D721Med (cell line): ENCODE measurements around the gene IMMP2L.

Experiments
- DNase-seq: peaks from one replicate; pipeline ENCODE4 v3.0.0; 2011; ENCODE audit warnings: low spot score; ENCODE audit not compliant: insufficient read length
- FAIRE-seq: peaks from 2 replicates; lab custom pipeline; 2011; peaks lifted over from hg19 to GRCh38; lab: Jason Lieb, UNC
- TF ChIP-seq, protein P1 (sequence below): IDR thresholded peaks from 2 replicates; pipeline ENCODE4 v1.5.1; 2012; ENCODE audit warnings: mild to moderate bottlenecking, control low read depth; ENCODE audit not compliant: insufficient read depth; ENCODE audit errors: missing control alignments

Gene IMMP2L

DNA sequence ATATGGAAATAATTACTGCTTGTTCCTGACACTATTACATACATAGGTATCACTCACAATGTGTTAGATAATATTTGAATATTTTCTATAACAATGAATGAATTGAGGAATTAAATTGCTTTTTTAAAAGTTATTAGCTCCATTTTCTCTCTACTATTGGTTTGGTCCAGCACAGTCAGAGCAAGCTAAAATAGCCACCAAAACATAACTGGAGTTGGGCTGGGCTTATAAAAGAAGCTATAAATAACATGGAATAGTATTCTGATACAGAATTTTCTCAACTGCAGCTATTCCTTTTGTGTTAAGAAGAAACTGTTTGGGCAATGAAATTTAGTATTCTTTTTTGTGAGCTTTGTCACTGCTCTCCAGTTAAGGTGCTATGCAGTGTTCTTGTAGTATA lies 614.0 kb downstream of the IMMP2L start:
- TF ChIP-seq, protein P1, sequence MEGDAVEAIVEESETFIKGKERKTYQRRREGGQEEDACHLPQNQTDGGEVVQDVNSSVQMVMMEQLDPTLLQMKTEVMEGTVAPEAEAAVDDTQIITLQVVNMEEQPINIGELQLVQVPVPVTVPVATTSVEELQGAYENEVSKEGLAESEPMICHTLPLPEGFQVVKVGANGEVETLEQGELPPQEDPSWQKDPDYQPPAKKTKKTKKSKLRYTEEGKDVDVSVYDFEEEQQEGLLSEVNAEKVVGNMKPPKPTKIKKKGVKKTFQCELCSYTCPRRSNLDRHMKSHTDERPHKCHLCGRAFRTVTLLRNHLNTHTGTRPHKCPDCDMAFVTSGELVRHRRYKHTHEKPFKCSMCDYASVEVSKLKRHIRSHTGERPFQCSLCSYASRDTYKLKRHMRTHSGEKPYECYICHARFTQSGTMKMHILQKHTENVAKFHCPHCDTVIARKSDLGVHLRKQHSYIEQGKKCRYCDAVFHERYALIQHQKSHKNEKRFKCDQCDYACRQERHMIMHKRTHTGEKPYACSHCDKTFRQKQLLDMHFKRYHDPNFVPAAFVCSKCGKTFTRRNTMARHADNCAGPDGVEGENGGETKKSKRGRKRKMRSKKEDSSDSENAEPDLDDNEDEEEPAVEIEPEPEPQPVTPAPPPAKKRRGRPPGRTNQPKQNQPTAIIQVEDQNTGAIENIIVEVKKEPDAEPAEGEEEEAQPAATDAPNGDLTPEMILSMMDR: no peak
- DNase-seq (no peak), FAIRE-seq (no peak)

DNA sequence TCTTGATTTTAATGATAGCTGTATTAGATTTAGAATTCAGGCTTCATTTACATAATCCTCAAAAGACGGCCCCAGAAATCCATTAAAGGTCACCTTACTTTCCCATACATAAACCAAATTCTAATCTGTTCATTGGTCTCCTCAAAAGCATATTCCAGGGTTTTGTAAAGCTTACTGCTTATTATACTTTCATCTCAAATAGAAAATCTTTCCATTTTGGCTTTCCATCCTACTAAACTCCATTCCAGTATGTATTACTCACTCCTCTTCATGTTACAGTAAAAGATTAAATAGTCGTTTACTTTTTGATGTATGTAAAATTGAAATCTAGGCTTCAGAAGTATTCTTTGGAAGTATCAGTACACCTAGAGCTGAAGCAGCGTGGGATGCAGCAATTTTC lies 614.9 kb downstream of the IMMP2L start:
- no peak for FAIRE-seq

DNA sequence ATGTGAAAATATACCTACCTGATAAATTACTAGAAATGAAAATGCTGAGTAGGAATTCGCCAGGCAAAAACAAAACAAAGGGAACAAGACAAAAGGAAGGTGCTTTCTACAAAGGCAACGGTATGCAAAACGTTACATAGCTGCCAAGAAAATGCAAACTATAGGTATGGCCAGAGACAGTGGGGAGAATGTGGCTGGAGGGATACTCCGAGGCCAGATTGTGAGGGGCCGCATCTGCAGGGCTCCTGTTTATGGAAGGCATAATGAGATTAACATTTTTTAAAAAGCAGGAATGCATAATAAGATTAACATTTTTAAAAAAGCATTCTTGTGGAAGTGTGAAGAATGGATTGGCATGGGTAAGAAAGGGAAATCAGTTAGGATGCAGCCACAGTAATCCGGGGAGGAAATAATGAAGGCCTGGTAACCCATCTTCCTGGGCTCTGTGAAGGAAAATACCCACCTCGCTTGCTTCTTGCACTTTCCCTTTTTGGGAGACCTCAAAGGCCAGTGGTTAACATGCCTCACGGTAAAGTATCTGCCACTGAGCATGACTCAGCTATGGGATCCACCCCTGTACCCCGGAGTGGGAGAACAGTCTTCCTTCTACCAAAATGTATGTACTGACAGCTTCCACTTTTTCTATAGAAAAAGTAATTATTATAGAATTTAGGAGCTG lies 617.2 kb downstream of the IMMP2L start:
- TF ChIP-seq, protein P1: no peak
- no peak for FAIRE-seq
- no peak for DNase-seq

More for the DNA sequence above, 614.9 kb downstream of the IMMP2L start:
- TF ChIP-seq, protein P1: no peak
- DNase-seq: no peak

DNA sequence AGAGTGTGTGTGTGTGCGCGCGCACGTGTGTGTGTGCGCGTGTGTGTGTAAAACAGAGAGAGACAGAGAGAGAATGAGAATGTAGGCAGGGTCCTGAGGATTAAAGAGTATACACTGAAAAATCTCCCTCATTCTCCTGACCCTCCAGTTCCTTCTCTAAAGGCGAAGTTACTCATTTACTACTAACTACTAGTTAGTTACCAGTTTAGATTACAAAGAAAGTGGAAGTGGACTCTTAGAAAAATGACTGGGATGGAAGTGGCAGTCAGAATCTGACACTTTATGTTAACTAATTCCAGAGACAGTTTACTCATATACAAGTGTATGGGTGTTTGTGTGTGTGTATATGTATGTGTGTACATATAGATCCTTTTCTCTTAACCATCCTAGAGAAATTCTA lies 617.8 kb downstream of the IMMP2L start:
- DNase-seq (no peak), FAIRE-seq (no peak)
- TF ChIP-seq, protein P1: no peak

DNA sequence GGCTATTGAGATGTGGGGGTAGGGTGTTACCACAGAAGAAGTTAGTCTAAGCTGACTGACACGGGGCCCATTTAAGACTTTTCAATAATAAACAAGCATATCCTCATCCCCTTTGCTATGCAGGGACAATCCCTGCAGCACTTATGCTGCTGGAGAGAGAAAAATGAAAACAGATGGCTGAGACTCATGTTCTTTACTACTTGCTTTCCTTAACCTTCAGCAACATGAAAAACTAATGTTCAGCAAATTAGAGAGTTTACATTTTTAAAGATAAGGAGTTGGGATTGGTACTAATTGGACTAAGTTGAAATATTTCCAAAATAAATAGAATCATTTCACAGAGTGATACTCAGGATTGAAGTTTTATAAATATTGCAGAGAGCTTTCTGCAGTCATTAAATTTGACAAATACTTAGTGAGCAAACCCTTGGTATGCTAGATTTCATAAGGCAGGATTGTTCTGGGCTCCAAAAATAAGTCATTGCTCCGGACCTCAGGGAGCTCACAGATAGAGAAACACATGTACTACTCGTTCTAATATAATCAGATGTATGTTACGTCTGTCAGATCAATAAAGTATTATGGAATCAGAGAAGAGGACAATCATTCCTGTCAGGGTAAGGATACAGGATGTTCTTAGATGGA lies 618.5 kb downstream of the IMMP2L start:
- TF ChIP-seq, protein P1: no peak
- DNase-seq (no peak), FAIRE-seq (peak; percentile 6)

DNA sequence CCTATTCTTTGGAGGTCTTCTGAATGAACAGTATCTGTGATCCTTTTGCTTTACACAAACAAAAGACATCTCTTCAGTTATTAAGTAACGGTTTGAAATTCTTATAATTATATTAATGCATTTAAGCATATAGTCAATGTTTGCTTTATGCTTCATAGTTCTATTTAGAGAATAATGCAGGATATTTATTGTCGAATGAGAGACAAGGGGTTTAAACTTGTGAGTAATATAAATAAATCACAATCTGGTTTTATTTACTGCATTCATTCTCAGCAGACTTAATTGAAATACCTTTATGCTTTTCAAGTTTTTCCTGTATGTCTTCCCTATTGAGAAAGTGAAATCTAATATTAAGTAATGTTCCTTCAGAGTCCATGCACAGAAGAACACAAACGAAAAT lies 620.9 kb downstream of the IMMP2L start:
- FAIRE-seq: no peak
- TF ChIP-seq, protein P1: no peak
- no peak for DNase-seq

DNA sequence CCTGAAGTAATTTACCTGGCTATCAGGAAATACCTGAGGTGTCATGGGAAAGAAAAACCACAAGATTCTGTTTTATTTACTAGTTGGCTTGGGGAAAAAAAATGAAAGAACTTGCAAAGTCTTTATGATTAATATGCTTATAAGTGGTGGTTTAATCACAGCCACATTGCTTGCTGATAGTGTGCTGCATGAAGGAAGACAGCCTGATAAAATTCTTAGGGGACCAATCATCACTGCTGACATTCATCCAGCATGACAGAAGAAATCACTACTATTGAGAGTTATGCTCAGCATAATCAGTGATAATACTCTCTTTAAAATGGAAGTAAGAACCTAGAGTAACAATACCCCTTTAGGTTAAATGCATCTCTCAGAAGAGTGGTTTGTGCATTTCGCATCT lies 621.5 kb downstream of the IMMP2L start:
- DNase-seq (no peak), FAIRE-seq (no peak)
- TF ChIP-seq, protein P1: no peak
